K562 (cell line): ENCODE data around the gene METTL8.

Experiments
- CHD2 ChIP-seq: IDR thresholded peaks from 2 replicates; pipeline ENCODE4 v1.6.1; 2011; ENCODE audit warnings: low read depth, low read length
- CTCF ChIP-seq, 3 experiments: IDR thresholded peaks in 2 of 3; conservative IDR thresholded peaks in 1 of 3; 2 replicates each; pipeline ENCODE4 v1.5.1; 2011 to 2012; ENCODE audit warnings: low read length in 3 of 3, mild to moderate bottlenecking in 3 of 3, control low read depth in 2 of 3, improper control_type of control experiment in 1 of 3, inconsistent platforms in 1 of 3, low read depth in 1 of 3, mixed read lengths in 1 of 3, moderate library complexity in 1 of 3; ENCODE audit not compliant: insufficient read depth in 2 of 3
- MNT ChIP-seq, 2 experiments: fragments of 450-650 bp; conservative IDR thresholded peaks; 2 replicates each; pipeline ENCODE4 v1.6.1; 2017; ENCODE audit warnings: mild to moderate bottlenecking in 2 of 2, moderate library complexity in 2 of 2
- RBBP5 ChIP-seq: fragments of 200-600 bp; sonication (generic); IDR thresholded peaks from 2 replicates; pipeline ENCODE4 v1.6.1; 2012; ENCODE audit warnings: borderline replicate concordance, mild to moderate bottlenecking, low read length, control low read depth, inconsistent platforms; ENCODE audit not compliant: insufficient read depth, poor library complexity, severe bottlenecking
- SP1 ChIP-seq: sonication (generic); formaldehyde crosslinking; IDR thresholded peaks from 2 replicates; pipeline ENCODE4 v1.8.1; 2022; ENCODE audit warnings: mild to moderate bottlenecking, missing genetic modification reagents
- SREBF1 ChIP-seq: fragments of 150-350 bp; IDR thresholded peaks from 2 replicates; pipeline ENCODE4 v1.6.1; 2014; ENCODE audit warnings: antibody characterized with exemption, low read depth, low read length, borderline replicate concordance
- SRF ChIP-seq, 2 experiments: fragments of 250-450, 450-650 bp in 1 of 2; sonication (Bioruptor Pico) in 1 of 2; sonication (generic) in 1 of 2; formaldehyde crosslinking; IDR thresholded peaks; 2 replicates each; pipeline versions ENCODE4 v1.5.0 to v1.5.1; 2020 to 2022; ENCODE audit warnings: mild to moderate bottlenecking in 1 of 2, missing genetic modification reagents in 1 of 2
- ZNF121 ChIP-seq: sonication (generic); formaldehyde crosslinking; conservative IDR thresholded peaks from 2 replicates; pipeline ENCODE4 v1.8.0; 2022; ENCODE audit warnings: missing genetic modification reagents
- ZNF253 ChIP-seq: fragments of 250-450 bp; sonication (Bioruptor Pico); conservative IDR thresholded peaks from 2 replicates; pipeline ENCODE4 v1.6.1; 2021; ENCODE audit warnings: mild to moderate bottlenecking
- TF ChIP-seq, protein P1 (sequence below): sonication (generic); formaldehyde crosslinking; IDR thresholded peaks from 2 replicates; pipeline ENCODE4 v1.8.1; 2023; ENCODE audit warnings: mild to moderate bottlenecking, missing genetic modification reagents, moderate library complexity
- TF ChIP-seq, protein P2 (sequence below): fragments of 450-650 bp; IDR thresholded peaks from 2 replicates; pipeline ENCODE4 v1.6.1; 2016; ENCODE audit warnings: missing biosample characterization, missing genetic modification characterization
- TF ChIP-seq, protein P3 (sequence below): fragments of 450-650 bp; IDR thresholded peaks from 2 replicates; pipeline ENCODE4 v1.6.1; 2017; ENCODE audit warnings: mild to moderate bottlenecking, moderate library complexity

DNA sequence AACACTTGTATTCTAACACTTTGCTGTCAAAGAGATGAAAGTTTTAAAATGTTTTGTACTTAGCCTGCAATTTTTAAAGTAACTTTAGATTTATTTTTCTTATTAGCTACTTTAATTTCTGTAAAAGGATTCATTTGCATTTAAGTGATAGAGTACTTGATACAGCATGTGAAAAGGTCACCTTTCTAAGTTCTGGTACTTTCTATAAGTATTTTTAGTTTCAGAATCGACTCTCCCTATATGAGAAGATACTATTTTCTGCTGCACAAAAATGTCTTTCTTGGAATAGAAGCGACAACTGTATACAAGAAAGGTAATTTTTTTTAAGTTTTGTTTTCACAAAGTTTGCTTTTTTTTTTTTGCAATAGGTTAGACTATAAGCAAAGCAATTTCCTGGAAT is 72.9 kb downstream of the METTL8 start:
- TF ChIP-seq, protein P1, sequence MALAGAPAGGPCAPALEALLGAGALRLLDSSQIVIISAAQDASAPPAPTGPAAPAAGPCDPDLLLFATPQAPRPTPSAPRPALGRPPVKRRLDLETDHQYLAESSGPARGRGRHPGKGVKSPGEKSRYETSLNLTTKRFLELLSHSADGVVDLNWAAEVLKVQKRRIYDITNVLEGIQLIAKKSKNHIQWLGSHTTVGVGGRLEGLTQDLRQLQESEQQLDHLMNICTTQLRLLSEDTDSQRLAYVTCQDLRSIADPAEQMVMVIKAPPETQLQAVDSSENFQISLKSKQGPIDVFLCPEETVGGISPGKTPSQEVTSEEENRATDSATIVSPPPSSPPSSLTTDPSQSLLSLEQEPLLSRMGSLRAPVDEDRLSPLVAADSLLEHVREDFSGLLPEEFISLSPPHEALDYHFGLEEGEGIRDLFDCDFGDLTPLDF, result no peak
- no peak for TF ChIP-seq MNT (conservative IDR thresholded peaks at IDR 0.05)
- TF ChIP-seq SP1 (CRISPR knock-in tag), result no peak
- TF ChIP-seq, protein P2, sequence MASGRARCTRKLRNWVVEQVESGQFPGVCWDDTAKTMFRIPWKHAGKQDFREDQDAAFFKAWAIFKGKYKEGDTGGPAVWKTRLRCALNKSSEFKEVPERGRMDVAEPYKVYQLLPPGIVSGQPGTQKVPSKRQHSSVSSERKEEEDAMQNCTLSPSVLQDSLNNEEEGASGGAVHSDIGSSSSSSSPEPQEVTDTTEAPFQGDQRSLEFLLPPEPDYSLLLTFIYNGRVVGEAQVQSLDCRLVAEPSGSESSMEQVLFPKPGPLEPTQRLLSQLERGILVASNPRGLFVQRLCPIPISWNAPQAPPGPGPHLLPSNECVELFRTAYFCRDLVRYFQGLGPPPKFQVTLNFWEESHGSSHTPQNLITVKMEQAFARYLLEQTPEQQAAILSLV (tag), result no peak
- TF ChIP-seq CHD2, result no peak
- TF ChIP-seq CTCF (IDR thresholded peaks at IDR 0.05 in 2 of 3, conservative IDR thresholded peaks at IDR 0.05 in 1 of 3; ENCODE audit: insufficient read depth in 2 of 3, low read depth in 1 of 3, low read length in 3 of 3), result no peak
- TF ChIP-seq ZNF253, result no peak
- TF ChIP-seq SREBF1, result no peak
- TF ChIP-seq RBBP5, result no peak
- no peak for TF ChIP-seq ZNF121 (CRISPR knock-in tag)
- TF ChIP-seq SRF (CRISPR knock-in tag; IDR thresholded peaks at IDR 0.05), result no peak
- TF ChIP-seq, protein P3, sequence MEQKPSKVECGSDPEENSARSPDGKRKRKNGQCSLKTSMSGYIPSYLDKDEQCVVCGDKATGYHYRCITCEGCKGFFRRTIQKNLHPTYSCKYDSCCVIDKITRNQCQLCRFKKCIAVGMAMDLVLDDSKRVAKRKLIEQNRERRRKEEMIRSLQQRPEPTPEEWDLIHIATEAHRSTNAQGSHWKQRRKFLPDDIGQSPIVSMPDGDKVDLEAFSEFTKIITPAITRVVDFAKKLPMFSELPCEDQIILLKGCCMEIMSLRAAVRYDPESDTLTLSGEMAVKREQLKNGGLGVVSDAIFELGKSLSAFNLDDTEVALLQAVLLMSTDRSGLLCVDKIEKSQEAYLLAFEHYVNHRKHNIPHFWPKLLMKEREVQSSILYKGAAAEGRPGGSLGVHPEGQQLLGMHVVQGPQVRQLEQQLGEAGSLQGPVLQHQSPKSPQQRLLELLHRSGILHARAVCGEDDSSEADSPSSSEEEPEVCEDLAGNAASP, result no peak
